Liver (tissue), 9 donors: ENCODE measurements around the gene PRPF40B. TPM values are rescaled to one million over a fixed set of nuclear protein-coding genes. Genes with fewer than 3 reads are reported as not detected.

ENCODE experiments used
- DNase-seq: peaks from one replicate; pipeline ENCODE4 v3.0.0-alpha.2; 2017; ENCODE audit warnings: low spot score
- H3K27ac ChIP-seq, 2 donors: one replicate each; pipeline ENCODE4 v1.7.0; 2013; ENCODE audit warnings: inconsistent platforms in 2 of 2, low read length in 2 of 2, control low read depth in 1 of 2, low read depth in 1 of 2, mild to moderate bottlenecking in 1 of 2
- H3K27me3 ChIP-seq, 4 donors: one replicate each; pipeline versions ENCODE4 v1.6.1 to v1.7.0; 2013; ENCODE audit warnings: low read length in 3 of 4, inconsistent platforms in 1 of 4, mild to moderate bottlenecking in 1 of 4, moderate library complexity in 1 of 4; ENCODE audit not compliant: control insufficient read depth in 4 of 4, insufficient read depth in 4 of 4
- H3K36me3 ChIP-seq, 4 donors: one replicate each; pipeline versions ENCODE4 v1.6.1 to v1.7.0; 2013; ENCODE audit warnings: low read length in 3 of 4, mild to moderate bottlenecking in 3 of 4, low read depth in 1 of 4, moderate library complexity in 1 of 4; ENCODE audit not compliant: control insufficient read depth in 4 of 4, insufficient read depth in 3 of 4
- H3K4me1 ChIP-seq, 4 donors: one replicate each; pipeline versions ENCODE4 v1.6.1 to v1.7.0; 2013; ENCODE audit warnings: low read length in 3 of 4, mild to moderate bottlenecking in 3 of 4, moderate library complexity in 1 of 4; ENCODE audit not compliant: control insufficient read depth in 4 of 4, insufficient read depth in 4 of 4
- H3K4me3 ChIP-seq, 3 donors: one replicate each; pipeline versions ENCODE4 v1.6.1 to v1.7.0; 2013; ENCODE audit warnings: low read length in 3 of 3, control low read depth in 1 of 3, low read depth in 1 of 3, mild to moderate bottlenecking in 1 of 3
- H3K9ac ChIP-seq, 2 donors: one replicate each; pipeline ENCODE4 v1.7.0; 2013; ENCODE audit warnings: low read length in 2 of 2, mild to moderate bottlenecking in 2 of 2, moderate library complexity in 2 of 2, control low read depth in 1 of 2, low read depth in 1 of 2
- H3K9me3 ChIP-seq, 4 donors: one replicate each; pipeline versions ENCODE4 v1.6.1 to v1.7.0; 2013; ENCODE audit warnings: low read length in 3 of 4; ENCODE audit not compliant: control insufficient read depth in 4 of 4
- EGR1 ChIP-seq, 2 donors: IDR thresholded peaks; 2 replicates each; pipeline ENCODE4 v1.6.1; 2016 to 2018; ENCODE audit warnings: antibody characterized with exemption in 2 of 2, low read depth in 2 of 2
- FOXA1 ChIP-seq: IDR thresholded peaks from 2 replicates; pipeline ENCODE4 v1.6.1; 2016; ENCODE audit warnings: antibody characterized with exemption
- FOXA2 ChIP-seq: IDR thresholded peaks from 2 replicates; pipeline ENCODE4 v1.6.1; 2016; ENCODE audit warnings: antibody characterized with exemption
- GABPA ChIP-seq, 2 donors: IDR thresholded peaks in 1 of 2; conservative IDR thresholded peaks in 1 of 2; 2 replicates each; pipeline ENCODE4 v1.6.1; 2016; ENCODE audit warnings: antibody characterized with exemption in 2 of 2, mild to moderate bottlenecking in 1 of 2, moderate library complexity in 1 of 2
- HNF4A ChIP-seq, 2 donors: conservative IDR thresholded peaks; 2 replicates each; pipeline ENCODE4 v1.6.1; 2016; ENCODE audit warnings: antibody characterized with exemption in 2 of 2, mild to moderate bottlenecking in 2 of 2
- HNF4G ChIP-seq: IDR thresholded peaks from 2 replicates; pipeline ENCODE4 v1.6.1; 2016; ENCODE audit warnings: antibody characterized with exemption
- JUND ChIP-seq, 2 donors: IDR thresholded peaks; 2 replicates each; pipeline ENCODE4 v1.6.1; 2016; ENCODE audit warnings: antibody characterized with exemption in 2 of 2
- NR2F2 ChIP-seq: IDR thresholded peaks from 2 replicates; pipeline ENCODE4 v1.6.1; 2016; ENCODE audit warnings: antibody characterized with exemption
- RAD21 ChIP-seq, 2 donors: IDR thresholded peaks; 2 replicates each; pipeline ENCODE4 v1.6.1; 2016; ENCODE audit warnings: antibody characterized with exemption in 2 of 2, mild to moderate bottlenecking in 2 of 2
- RXRA ChIP-seq, 2 donors: IDR thresholded peaks; 2 replicates each; pipeline ENCODE4 v1.6.1; 2017 to 2018; ENCODE audit warnings: antibody characterized with exemption in 2 of 2, mild to moderate bottlenecking in 1 of 2
- SP1 ChIP-seq: IDR thresholded peaks from 2 replicates; pipeline ENCODE4 v1.6.1; 2018; ENCODE audit warnings: antibody characterized with exemption, mild to moderate bottlenecking
- TAF1 ChIP-seq: conservative IDR thresholded peaks from 2 replicates; pipeline ENCODE4 v1.6.1; 2016; ENCODE audit warnings: antibody characterized with exemption, mild to moderate bottlenecking
- YY1 ChIP-seq: IDR thresholded peaks from 2 replicates; pipeline ENCODE4 v1.6.1; 2016; ENCODE audit warnings: antibody characterized with exemption, mild to moderate bottlenecking
- WGBS: extraction: QIAGEN DNeasy Blood & Tissue Kit; methylation state at CpG from one replicate; pipeline ENCODE4 v1.1.7; 2013; 5-methylcytosine and 5-hydroxymethylcytosine counted together
- polyA plus RNA-seq, 2 donors: library from polyadenylated mRNA; stranded (reverse) in 1 of 2; unstranded in 1 of 2; fragments of 200-250 nt in 1 of 2; fragments of >200 nt in 1 of 2; fragmentation: Nextera tagmentation in 1 of 2; extraction: Ambion mirVana in 1 of 2; gene quantifications; one replicate each; pipeline versions ENCODE4 v1.2.1 to v1.2.3, GENCODE V29; 2013 to 2015
- total RNA-seq, 2 donors: library from RNA; depleted of rRNA; stranded (reverse); fragments of >200 nt; gene quantifications; one replicate each; pipeline ENCODE4 v1.2.3, GENCODE V29; 2014
- TF ChIP-seq, protein P1 (sequence below): IDR thresholded peaks from 2 replicates; pipeline ENCODE4 v1.6.1; 2016; ENCODE audit warnings: antibody characterized with exemption, mild to moderate bottlenecking
- TF ChIP-seq, protein P2 (sequence below): IDR thresholded peaks from 2 replicates; pipeline ENCODE4 v1.6.1; 2016; ENCODE audit warnings: antibody characterized with exemption
- TF ChIP-seq, protein P3 (sequence below): fragments of 150-350 bp; IDR thresholded peaks from 2 replicates; pipeline ENCODE4 v1.5.1; 2017; ENCODE audit warnings: improper control_type of control experiment, low read depth, low read length; ENCODE audit not compliant: missing input control
- TF ChIP-seq, protein P4 (sequence below): IDR thresholded peaks from 2 replicates; pipeline ENCODE4 v1.6.1; 2016; ENCODE audit warnings: antibody characterized with exemption
- TF ChIP-seq, protein P5 (sequence below): IDR thresholded peaks from 2 replicates; pipeline ENCODE4 v1.6.1; 2016; ENCODE audit warnings: antibody characterized with exemption
- donor health status: healthy.
- donor health status: healthy.
- donor health status: healthy.
- donor health status: healthy.
- donor health status: healthy.

PRPF40B gene
- total RNA-seq (1 to 10 TPM; 2.4 to 4.8 TPM), polyA plus RNA-seq (1 to 10 TPM; 3.4 to 4.3 TPM)

DNA sequence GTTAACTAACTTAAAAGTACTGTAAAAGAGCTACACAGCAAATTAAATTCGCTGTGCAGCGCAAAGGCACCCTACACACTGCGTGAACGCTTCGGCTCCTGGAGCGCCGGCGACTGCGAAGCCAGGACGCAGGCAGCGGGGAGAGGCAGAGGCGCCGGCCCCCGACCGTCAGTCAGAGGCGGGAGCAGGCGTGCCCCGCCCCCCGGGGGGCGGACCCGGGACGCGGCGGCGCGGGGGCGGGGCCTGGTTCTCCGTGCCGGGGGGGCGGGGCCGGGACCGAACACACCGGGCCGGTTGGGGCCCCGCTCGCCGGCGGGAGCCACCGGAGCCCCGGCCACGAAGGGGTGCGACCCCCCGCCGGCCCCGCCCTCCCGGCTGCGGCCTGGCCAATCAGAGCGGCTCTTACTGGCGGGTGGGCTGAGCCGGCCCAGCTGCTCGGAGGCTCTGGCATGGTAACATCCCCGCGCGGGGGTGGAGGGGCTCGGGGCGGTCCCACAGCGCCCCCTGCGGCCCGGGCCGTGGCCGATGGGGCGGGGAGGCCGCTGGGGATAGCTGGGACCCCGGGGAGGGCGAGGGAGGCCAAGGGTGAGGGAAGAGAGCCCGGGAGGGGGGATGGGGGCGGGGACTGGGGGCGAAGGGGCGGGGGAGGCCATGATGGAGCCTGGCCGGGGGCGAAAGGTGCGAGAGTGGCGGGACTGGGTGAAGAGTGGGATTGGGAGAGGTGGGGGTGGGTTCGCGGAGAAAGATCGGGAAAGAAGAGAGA, at the start of gene PRPF40B:
PRPF40B (plus strand) TSS at position 420 of the 763 bp plus-strand sequence; CDS start at position 450, 30 bp downstream.
- Histone ChIP-seq H3K9ac (peak within 1 kb of the TSS; percentile 79 to 86), H3K27me3 (no peaks in the 10 kb centered on the region), H3K27ac (peak within 1 kb of the TSS; percentile 84 to 85), H3K9me3 (no peaks in the 10 kb centered on the region), H3K4me1 (peaks cover 0 to 13% (median 8%) of the 10 kb centered on the region in 4 donors), H3K36me3 (no peaks in the 10 kb centered on the region), H3K4me3 (peak within 1 kb of the TSS; percentile 55 to 82 (median 60))
- 1% methylated on average over 76 of the region's 76 CpGs for WGBS
- TF ChIP-seq YY1 (peak; percentile 10), EGR1 (IDR thresholded peaks at IDR 0.05; ENCODE audit: low read depth in 2 of 2) (peak in 1 of 2 donors; percentile 23), HNF4G (no peak), HNF4A (conservative IDR thresholded peaks at IDR 0.05) (no peak), GABPA (IDR thresholded peaks at IDR 0.05 in 1 of 2, conservative IDR thresholded peaks at IDR 0.05 in 1 of 2) (no peak), FOXA2 (no peak), FOXA1 (no peak), RAD21 (IDR thresholded peaks at IDR 0.05) (peak in 1 of 2 donors; percentile 36), NR2F2 (no peak), TAF1 (peak; percentile 80), SP1 (no peak)
- TF ChIP-seq, protein P1, sequence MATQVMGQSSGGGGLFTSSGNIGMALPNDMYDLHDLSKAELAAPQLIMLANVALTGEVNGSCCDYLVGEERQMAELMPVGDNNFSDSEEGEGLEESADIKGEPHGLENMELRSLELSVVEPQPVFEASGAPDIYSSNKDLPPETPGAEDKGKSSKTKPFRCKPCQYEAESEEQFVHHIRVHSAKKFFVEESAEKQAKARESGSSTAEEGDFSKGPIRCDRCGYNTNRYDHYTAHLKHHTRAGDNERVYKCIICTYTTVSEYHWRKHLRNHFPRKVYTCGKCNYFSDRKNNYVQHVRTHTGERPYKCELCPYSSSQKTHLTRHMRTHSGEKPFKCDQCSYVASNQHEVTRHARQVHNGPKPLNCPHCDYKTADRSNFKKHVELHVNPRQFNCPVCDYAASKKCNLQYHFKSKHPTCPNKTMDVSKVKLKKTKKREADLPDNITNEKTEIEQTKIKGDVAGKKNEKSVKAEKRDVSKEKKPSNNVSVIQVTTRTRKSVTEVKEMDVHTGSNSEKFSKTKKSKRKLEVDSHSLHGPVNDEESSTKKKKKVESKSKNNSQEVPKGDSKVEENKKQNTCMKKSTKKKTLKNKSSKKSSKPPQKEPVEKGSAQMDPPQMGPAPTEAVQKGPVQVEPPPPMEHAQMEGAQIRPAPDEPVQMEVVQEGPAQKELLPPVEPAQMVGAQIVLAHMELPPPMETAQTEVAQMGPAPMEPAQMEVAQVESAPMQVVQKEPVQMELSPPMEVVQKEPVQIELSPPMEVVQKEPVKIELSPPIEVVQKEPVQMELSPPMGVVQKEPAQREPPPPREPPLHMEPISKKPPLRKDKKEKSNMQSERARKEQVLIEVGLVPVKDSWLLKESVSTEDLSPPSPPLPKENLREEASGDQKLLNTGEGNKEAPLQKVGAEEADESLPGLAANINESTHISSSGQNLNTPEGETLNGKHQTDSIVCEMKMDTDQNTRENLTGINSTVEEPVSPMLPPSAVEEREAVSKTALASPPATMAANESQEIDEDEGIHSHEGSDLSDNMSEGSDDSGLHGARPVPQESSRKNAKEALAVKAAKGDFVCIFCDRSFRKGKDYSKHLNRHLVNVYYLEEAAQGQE: peak; percentile 67
- TF ChIP-seq, protein P2, sequence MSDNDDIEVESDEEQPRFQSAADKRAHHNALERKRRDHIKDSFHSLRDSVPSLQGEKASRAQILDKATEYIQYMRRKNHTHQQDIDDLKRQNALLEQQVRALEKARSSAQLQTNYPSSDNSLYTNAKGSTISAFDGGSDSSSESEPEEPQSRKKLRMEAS: no peak
- TF ChIP-seq, protein P3, sequence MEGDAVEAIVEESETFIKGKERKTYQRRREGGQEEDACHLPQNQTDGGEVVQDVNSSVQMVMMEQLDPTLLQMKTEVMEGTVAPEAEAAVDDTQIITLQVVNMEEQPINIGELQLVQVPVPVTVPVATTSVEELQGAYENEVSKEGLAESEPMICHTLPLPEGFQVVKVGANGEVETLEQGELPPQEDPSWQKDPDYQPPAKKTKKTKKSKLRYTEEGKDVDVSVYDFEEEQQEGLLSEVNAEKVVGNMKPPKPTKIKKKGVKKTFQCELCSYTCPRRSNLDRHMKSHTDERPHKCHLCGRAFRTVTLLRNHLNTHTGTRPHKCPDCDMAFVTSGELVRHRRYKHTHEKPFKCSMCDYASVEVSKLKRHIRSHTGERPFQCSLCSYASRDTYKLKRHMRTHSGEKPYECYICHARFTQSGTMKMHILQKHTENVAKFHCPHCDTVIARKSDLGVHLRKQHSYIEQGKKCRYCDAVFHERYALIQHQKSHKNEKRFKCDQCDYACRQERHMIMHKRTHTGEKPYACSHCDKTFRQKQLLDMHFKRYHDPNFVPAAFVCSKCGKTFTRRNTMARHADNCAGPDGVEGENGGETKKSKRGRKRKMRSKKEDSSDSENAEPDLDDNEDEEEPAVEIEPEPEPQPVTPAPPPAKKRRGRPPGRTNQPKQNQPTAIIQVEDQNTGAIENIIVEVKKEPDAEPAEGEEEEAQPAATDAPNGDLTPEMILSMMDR: peak; percentile 43
- peak; percentile 89 for DNase-seq

DNA sequence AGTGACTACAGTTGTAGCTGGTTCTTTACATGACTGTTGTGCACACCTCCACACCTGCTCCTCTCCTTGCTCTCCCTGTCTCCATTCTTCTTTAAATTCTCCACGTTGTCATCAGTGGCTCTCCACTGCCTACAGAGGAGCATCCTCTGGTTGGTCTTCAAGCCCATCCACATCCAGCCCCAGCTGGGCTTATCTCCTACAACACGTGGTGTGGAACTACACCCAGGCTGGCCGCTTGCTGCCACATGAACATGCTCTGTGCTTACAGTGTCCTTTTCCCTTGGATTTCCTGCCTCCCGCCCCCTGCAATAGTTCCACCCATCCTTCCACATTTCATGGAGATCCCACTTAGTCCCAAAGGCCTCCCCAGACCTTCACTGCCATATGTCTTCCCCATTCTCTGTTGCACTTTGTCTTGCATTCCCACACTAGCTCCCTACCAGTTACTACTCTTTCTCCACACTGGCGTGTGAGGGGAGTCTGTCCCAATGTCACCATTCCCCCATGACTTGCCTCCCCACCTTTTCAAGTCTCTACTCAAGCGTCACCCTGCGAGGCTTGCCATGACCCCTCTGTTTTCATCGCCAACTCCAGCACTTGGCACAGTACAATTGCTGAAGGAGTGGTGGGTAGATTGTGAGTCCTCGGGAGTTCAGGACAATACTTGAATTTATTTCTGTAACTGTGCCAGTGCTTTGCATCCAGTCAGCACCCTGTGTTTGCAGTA, 45.6 kb upstream of the PRPF40B start:
- Histone ChIP-seq H3K9me3 (no peaks in the 10 kb centered on the region), H3K9ac (no peak overlapping the region), H3K4me3 (no peak overlapping the region), H3K27ac (no peak overlapping the region), H3K4me1 (peaks cover 0 to 7% (median 5%) of the 10 kb centered on the region in 4 donors), H3K27me3 (no peaks in the 10 kb centered on the region), H3K36me3 (peaks cover 0 to 3% (median 1%) of the 10 kb centered on the region in 4 donors)
- DNase-seq: no peak
- 88% methylated on average over 9 of the region's 9 CpGs for WGBS
- no peak for TF ChIP-seq SP1
- TF ChIP-seq, protein P4, sequence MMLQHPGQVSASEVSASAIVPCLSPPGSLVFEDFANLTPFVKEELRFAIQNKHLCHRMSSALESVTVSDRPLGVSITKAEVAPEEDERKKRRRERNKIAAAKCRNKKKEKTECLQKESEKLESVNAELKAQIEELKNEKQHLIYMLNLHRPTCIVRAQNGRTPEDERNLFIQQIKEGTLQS: no peak
- TF ChIP-seq, protein P2: no peak
- TF ChIP-seq, protein P5, sequence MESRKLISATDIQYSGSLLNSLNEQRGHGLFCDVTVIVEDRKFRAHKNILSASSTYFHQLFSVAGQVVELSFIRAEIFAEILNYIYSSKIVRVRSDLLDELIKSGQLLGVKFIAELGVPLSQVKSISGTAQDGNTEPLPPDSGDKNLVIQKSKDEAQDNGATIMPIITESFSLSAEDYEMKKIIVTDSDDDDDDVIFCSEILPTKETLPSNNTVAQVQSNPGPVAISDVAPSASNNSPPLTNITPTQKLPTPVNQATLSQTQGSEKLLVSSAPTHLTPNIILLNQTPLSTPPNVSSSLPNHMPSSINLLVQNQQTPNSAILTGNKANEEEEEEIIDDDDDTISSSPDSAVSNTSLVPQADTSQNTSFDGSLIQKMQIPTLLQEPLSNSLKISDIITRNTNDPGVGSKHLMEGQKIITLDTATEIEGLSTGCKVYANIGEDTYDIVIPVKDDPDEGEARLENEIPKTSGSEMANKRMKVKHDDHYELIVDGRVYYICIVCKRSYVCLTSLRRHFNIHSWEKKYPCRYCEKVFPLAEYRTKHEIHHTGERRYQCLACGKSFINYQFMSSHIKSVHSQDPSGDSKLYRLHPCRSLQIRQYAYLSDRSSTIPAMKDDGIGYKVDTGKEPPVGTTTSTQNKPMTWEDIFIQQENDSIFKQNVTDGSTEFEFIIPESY: no peak
- no peak for TF ChIP-seq FOXA2
- no peak for TF ChIP-seq FOXA1
- TF ChIP-seq, protein P1: no peak
- TF ChIP-seq JUND (IDR thresholded peaks at IDR 0.05): no peak
- TF ChIP-seq HNF4G: no peak
- no peak for TF ChIP-seq EGR1 (IDR thresholded peaks at IDR 0.05; ENCODE audit: low read depth in 2 of 2)
- TF ChIP-seq RXRA (IDR thresholded peaks at IDR 0.05): no peak
